ENCODE results near the gene RSAD2. TPM values are rescaled to one million over a fixed set of nuclear protein-coding genes. Genes with fewer than 3 reads are reported as not detected.
A peak's percentile ranks its signal among the peaks of the same experiment; 100 is the strongest.

The RSAD2 gene
- total and polyA plus RNA-seq, 9 of the 15 experiments (the other 6 are each of a cell fraction or from before 2014, with no cell fraction given) = 0.15 to 1.4 (median 0.28) TPM

GRCh38 chr2:6845312-6845711 lies 32.3 kb upstream of the RSAD2 start (continued):
- TF ChIP-seq CHAMP1 (IDR thresholded peaks at IDR 0.05) = 0 out of 2 replicates have a peak, but pooled peaks have one; percentile 33
- TF ChIP-seq ILK (tag; IDR thresholded peaks at IDR 0.05; ENCODE audit: borderline replicate concordance, low read depth) = no peak
- TF ChIP-seq BRD9 (IDR thresholded peaks at IDR 0.05; ENCODE audit: low read depth, partially characterized antibody) = no peak
- no peak for TF ChIP-seq IRF1 (CRISPR knock-in tag; IDR thresholded peaks at IDR 0.05; ENCODE audit: borderline replicate concordance)
- no peak for TF ChIP-seq SMAD4 (CRISPR knock-in tag; conservative IDR thresholded peaks at IDR 0.05)
- peak; percentile 99 for TF ChIP-seq ZNF280A (IDR thresholded peaks at IDR 0.05; ENCODE audit: low read depth, partially characterized antibody)
- no peak for TF ChIP-seq RHOXF2B (CRISPR knock-in tag; conservative IDR thresholded peaks at IDR 0.05)
- no peak for TF ChIP-seq MTA2 (IDR thresholded peaks at IDR 0.05; ENCODE audit: low read depth)
- TF ChIP-seq PHTF2 (CRISPR knock-in tag; IDR thresholded peaks at IDR 0.05) = no peak
- TF ChIP-seq NCOA4 (IDR thresholded peaks at IDR 0.05; ENCODE audit: partially characterized antibody) = no peak
- TF ChIP-seq ZBTB26 (CRISPR knock-in tag; IDR thresholded peaks at IDR 0.05) = no peak
- TF ChIP-seq ZNF695 (CRISPR knock-in tag; IDR thresholded peaks at IDR 0.05) = no peak
- TF ChIP-seq SIN3A (IDR thresholded peaks at IDR 0.05; ENCODE audit: borderline replicate concordance in 2 of 2, control insufficient read depth in 1 of 2, low read depth in 2 of 2, low read length in 2 of 2) = no peak
- no peak for TF ChIP-seq MYC (IDR thresholded peaks at IDR 0.05; ENCODE audit: low read depth, low read length)
- no peak for TF ChIP-seq MYC (CRISPR knock-in tag; IDR thresholded peaks at IDR 0.05; ENCODE audit: borderline replicate concordance, low read depth)
- TF ChIP-seq GTF2B (IDR thresholded peaks at IDR 0.05; ENCODE audit: extremely low read depth, insufficient read length) = no peak
- TF ChIP-seq DACH1 (IDR thresholded peaks at IDR 0.05; ENCODE audit: partially characterized antibody) = no peak
- no peak for TF ChIP-seq FOXJ2 (tag; IDR thresholded peaks at IDR 0.05)
- no peak for TF ChIP-seq ZNF583 (CRISPR knock-in tag; IDR thresholded peaks at IDR 0.05)
- no peak for TF ChIP-seq SMARCE1 (IDR thresholded peaks at IDR 0.05)
- TF ChIP-seq TRIM25 (IDR thresholded peaks at IDR 0.05; ENCODE audit: borderline replicate concordance) = no peak
